ENCODE measurements around the gene TRPV4. TPM values are rescaled to one million over a fixed set of nuclear protein-coding genes. Genes with fewer than 3 reads are reported as not detected.

The TRPV4 gene
- total RNA-seq, 2 experiments from 2014 or later: 2.1 TPM; not detected in 1

DNA sequence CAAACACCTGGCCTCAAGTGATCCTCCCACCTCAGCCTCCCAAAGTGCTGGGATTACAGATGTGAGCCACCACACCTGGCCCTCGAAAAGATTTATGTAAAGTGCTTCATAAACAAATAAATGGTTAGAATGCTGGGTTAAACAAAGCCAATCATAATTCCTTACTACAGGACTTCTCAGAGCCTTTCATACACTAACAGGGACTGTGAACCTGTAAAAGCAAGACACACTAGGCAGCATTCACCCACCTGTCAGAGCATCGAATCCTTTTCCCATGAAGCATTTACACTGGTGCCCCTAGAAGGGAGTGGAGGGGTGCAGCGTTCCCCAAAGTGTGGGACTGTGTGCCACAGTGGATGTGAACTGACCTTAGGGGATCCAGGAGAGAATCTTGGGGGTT is 29.5 kb downstream of the TRPV4 start:
- H3K27ac ChIP-seq (ENCODE audit: low read depth, low read length, poor library complexity, severe bottlenecking): no peak overlapping the region
- H3K9me2 ChIP-seq (ENCODE audit: insufficient read depth, low read length): no peaks in the 10 kb centered on the region
- H3K36me3 ChIP-seq (ENCODE audit: insufficient read depth, low read length): no peaks in the 10 kb centered on the region
- ChIA-PET POLR2A (no interaction called here), CTCF (ENCODE audit: unreplicated experiment) (interaction anchor here (1.3 kb wide), 1 partner anchor 42 kb away, joined by 5 read pairs; no protein-coding TSS in a partner anchor)
- no peaks in the 10 kb centered on the region for H4K20me1 ChIP-seq (ENCODE audit: insufficient read depth, low read length)
- intact Hi-C loops (cut with micrococcal nuclease; ENCODE audit: unreplicated experiment): no loop called here
- DNase-seq (ENCODE audit: low spot score): no peak
- H3K4me1 ChIP-seq (ENCODE audit: insufficient read depth, low read length, poor library complexity, severe bottlenecking): no peaks in the 10 kb centered on the region
- H3K79me2 ChIP-seq (ENCODE audit: insufficient read depth, low read depth, low read length): no peaks in the 10 kb centered on the region
- no peak overlapping the region for H3K4me3 ChIP-seq (ENCODE audit: low read depth, low read length, poor library complexity, severe bottlenecking)
- H2AFZ ChIP-seq (ENCODE audit: low read length): no peak overlapping the region
- H3K4me2 ChIP-seq (ENCODE audit: low read length): no peak overlapping the region
- no peak for TF ChIP-seq EZH2phosphoT487 (IDR thresholded peaks at IDR 0.05; ENCODE audit: borderline replicate concordance, low read depth, low read length)
- TF ChIP-seq CTCF (conservative IDR thresholded peaks at IDR 0.05; ENCODE audit: low read length): no peak
- no TSS peak for BruUV-seq (replicated peaks)
- no peaks in the 10 kb centered on the region for H3K9me3 ChIP-seq (ENCODE audit: low read length)

DNA sequence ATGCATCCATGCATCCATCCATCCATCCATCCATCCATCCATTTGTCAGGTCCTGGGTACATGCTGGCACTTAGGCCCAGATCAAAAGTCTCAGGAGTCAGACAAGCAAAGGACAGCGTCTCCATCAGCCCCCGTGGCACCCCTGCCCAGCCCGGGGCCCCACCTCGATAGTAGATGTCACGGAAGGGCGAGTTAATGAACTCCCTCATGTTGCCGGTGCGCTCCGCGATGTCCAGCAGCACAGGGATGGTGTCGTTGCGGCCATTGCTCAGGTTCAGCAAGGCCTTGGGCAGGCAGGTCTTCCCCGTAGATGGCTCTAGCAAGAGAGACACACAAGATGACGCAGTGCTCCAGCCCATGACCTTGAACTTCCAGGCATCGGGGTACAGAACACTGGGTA is 30.4 kb downstream of the TRPV4 start:
- intact Hi-C loops (cut with micrococcal nuclease; ENCODE audit: unreplicated experiment): no loop called here

DNA sequence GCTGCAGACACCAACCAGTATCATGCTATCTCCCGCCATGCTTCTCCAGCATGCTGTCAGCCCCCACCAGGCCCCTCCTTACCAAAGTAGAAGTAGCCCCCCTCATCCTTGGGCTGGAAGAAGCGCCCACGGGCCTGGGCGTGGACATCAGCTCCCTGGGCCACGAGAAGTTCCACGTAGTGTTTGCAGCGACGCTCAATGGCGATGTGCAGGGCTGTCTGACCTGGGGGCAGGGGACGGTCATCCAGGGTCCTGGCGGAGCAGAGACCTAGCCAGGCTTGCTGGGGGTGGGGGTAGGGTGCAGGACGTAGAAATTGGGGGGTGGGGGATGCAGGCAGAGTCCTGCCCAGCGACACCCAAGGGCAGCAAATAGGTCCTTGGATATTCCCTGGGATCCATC is 32.7 kb downstream of the TRPV4 start:
- CTCF ChIA-PET (ENCODE audit: unreplicated experiment): no interaction called here

More for the DNA sequence above, 30.4 kb downstream of the TRPV4 start:
- Histone ChIP-seq H3K36me3 (ENCODE audit: insufficient read depth, low read length) (no peaks in the 10 kb centered on the region), H3K4me1 (ENCODE audit: insufficient read depth, low read length, poor library complexity, severe bottlenecking) (no peaks in the 10 kb centered on the region), H3K79me2 (ENCODE audit: insufficient read depth, low read depth, low read length) (no peaks in the 10 kb centered on the region), H3K4me2 (ENCODE audit: low read length) (no peak overlapping the region), H2AFZ (ENCODE audit: low read length) (no peak overlapping the region), H3K9me3 (ENCODE audit: low read length) (no peaks in the 10 kb centered on the region), H3K27ac (ENCODE audit: low read depth, low read length, poor library complexity, severe bottlenecking) (no peak overlapping the region), H4K20me1 (ENCODE audit: insufficient read depth, low read length) (no peaks in the 10 kb centered on the region), H3K9me2 (ENCODE audit: insufficient read depth, low read length) (no peaks in the 10 kb centered on the region), H3K4me3 (ENCODE audit: low read depth, low read length, poor library complexity, severe bottlenecking) (no peak overlapping the region)
- ChIA-PET CTCF (ENCODE audit: unreplicated experiment) (no interaction called here), POLR2A (no interaction called here)
- no TSS peak for BruUV-seq (replicated peaks)
- no peak for TF ChIP-seq CTCF (conservative IDR thresholded peaks at IDR 0.05; ENCODE audit: low read length)
- TF ChIP-seq EZH2phosphoT487 (IDR thresholded peaks at IDR 0.05; ENCODE audit: borderline replicate concordance, low read depth, low read length): no peak
- no peak for DNase-seq (ENCODE audit: low spot score)

More for the DNA sequence above, 32.7 kb downstream of the TRPV4 start:
- H3K36me3 ChIP-seq (ENCODE audit: insufficient read depth, low read length): no peaks in the 10 kb centered on the region
- intact Hi-C loops (cut with micrococcal nuclease; ENCODE audit: unreplicated experiment): no loop called here
- TF ChIP-seq EZH2phosphoT487 (IDR thresholded peaks at IDR 0.05; ENCODE audit: borderline replicate concordance, low read depth, low read length) (no peak), CTCF (conservative IDR thresholded peaks at IDR 0.05; ENCODE audit: low read length) (no peak)
- no peak for DNase-seq (ENCODE audit: low spot score)
- no peaks in the 10 kb centered on the region for H3K79me2 ChIP-seq (ENCODE audit: insufficient read depth, low read depth, low read length)
- H3K4me2 ChIP-seq (ENCODE audit: low read length): no peak overlapping the region
- H2AFZ ChIP-seq (ENCODE audit: low read length): no peak overlapping the region
- no peaks in the 10 kb centered on the region for H3K9me3 ChIP-seq (ENCODE audit: low read length)
- POLR2A ChIA-PET: no interaction called here
- no peaks in the 10 kb centered on the region for H3K4me1 ChIP-seq (ENCODE audit: insufficient read depth, low read length, poor library complexity, severe bottlenecking)
- no peak overlapping the region for H3K4me3 ChIP-seq (ENCODE audit: low read depth, low read length, poor library complexity, severe bottlenecking)
- no peak overlapping the region for H3K27ac ChIP-seq (ENCODE audit: low read depth, low read length, poor library complexity, severe bottlenecking)
- no peaks in the 10 kb centered on the region for H3K9me2 ChIP-seq (ENCODE audit: insufficient read depth, low read length)
- no peaks in the 10 kb centered on the region for H4K20me1 ChIP-seq (ENCODE audit: insufficient read depth, low read length)
- BruUV-seq (replicated peaks): no TSS peak

All from OCI-LY7 (cell line).